ENCODE results near the gene AK3.

GRCh38 chr9:4738866-4739586, 2.0 kb downstream of the AK3 start:
- TF ChIP-seq EZH2 (IDR thresholded peaks at IDR 0.05; ENCODE audit: insufficient read depth, low read length) (no peak), CTCF (IDR thresholded peaks at IDR 0.05; ENCODE audit: insufficient read depth, low read depth, low read length) (no peak)

All from astrocyte (in vitro differentiated cells and primary cell).